DMS 273 (cell line): Measurements from ENCODE around the gene KIRREL1.
A peak's percentile ranks its signal among the peaks of the same experiment; 100 is the strongest.

Experiments
- DNase-seq: peaks from one replicate; lab custom pipeline; 2025; ENCODE audit not compliant: unreplicated experiment; lab: John Stamatoyannopoulos, UW

The KIRREL1 gene

GRCh38 chr1:157993147-157993917 lies at the start of gene KIRREL1:
TSS of gene KIRREL1 (plus strand) at chr1:157993645. CDS start at chr1:157993677, 32 bp downstream.
- DNase-seq = peak; percentile 82

- no peak for DNase-seq
Observed at GRCh38 chr1:157944663-157945280, 48.7 kb upstream of the KIRREL1 start.

- DNase-seq = peak; percentile 61
Observed at GRCh38 chr1:157948312-157949073, 45.0 kb upstream of the KIRREL1 start.

GRCh38 chr1:157949074-157949354 lies 44.4 kb upstream of the KIRREL1 start:
- no peak for DNase-seq

- DNase-seq = no peak
Observed at GRCh38 chr1:157951230-157951629, 42.2 kb upstream of the KIRREL1 start.

GRCh38 chr1:157952601-157953000 lies 40.8 kb upstream of the KIRREL1 start:
- DNase-seq = no peak

- no peak for DNase-seq
Observed at GRCh38 chr1:157955221-157955620, 38.2 kb upstream of the KIRREL1 start.

GRCh38 chr1:157955857-157956256 lies 37.6 kb upstream of the KIRREL1 start:
- no peak for DNase-seq

- no peak for DNase-seq
Observed at GRCh38 chr1:157956732-157957131, 36.7 kb upstream of the KIRREL1 start.

- DNase-seq = no peak
Observed at GRCh38 chr1:157958263-157958662, 35.2 kb upstream of the KIRREL1 start.

GRCh38 chr1:157959750-157960149 lies 33.7 kb upstream of the KIRREL1 start:
- no peak for DNase-seq

- DNase-seq = peak; percentile 9
Observed at GRCh38 chr1:157960773-157961172, 32.7 kb upstream of the KIRREL1 start.

- peak; percentile 27 for DNase-seq
Observed at GRCh38 chr1:157961805-157962762, 31.4 kb upstream of the KIRREL1 start.

GRCh38 chr1:157963713-157964112 lies 29.7 kb upstream of the KIRREL1 start:
- DNase-seq = peak; percentile 89

GRCh38 chr1:157965584-157965983 lies 27.9 kb upstream of the KIRREL1 start:
- no peak for DNase-seq

GRCh38 chr1:157966031-157966537 lies 27.4 kb upstream of the KIRREL1 start:
- DNase-seq = no peak

- no peak for DNase-seq
Observed at GRCh38 chr1:157967205-157967604, 26.2 kb upstream of the KIRREL1 start.

GRCh38 chr1:157968508-157968907 lies 24.9 kb upstream of the KIRREL1 start:
- peak; percentile 93 for DNase-seq

- DNase-seq = peak; percentile 46
Observed at GRCh38 chr1:157968946-157969345, 24.5 kb upstream of the KIRREL1 start.

- DNase-seq = peak; percentile 85
Observed at GRCh38 chr1:157969697-157970485, 23.6 kb upstream of the KIRREL1 start.
